Mucosa of stomach (tissue), 1 donor: ENCODE results near the gene TMEM235.

Experiments
- H3K27me3 ChIP-seq: one replicate; pipeline ENCODE4 v1.7.0; 2013; ENCODE audit warnings: mild to moderate bottlenecking, low read length; ENCODE audit not compliant: control insufficient read depth, insufficient read depth
- H3K36me3 ChIP-seq: one replicate; pipeline ENCODE4 v1.7.0; 2013; ENCODE audit warnings: low read length; ENCODE audit not compliant: control insufficient read depth, insufficient read depth
- H3K4me1 ChIP-seq: one replicate; pipeline ENCODE4 v1.7.0; 2013; ENCODE audit warnings: mild to moderate bottlenecking, low read length; ENCODE audit not compliant: control insufficient read depth, insufficient read depth
- H3K4me3 ChIP-seq: one replicate; pipeline ENCODE4 v1.7.0; 2013; ENCODE audit warnings: low read length
- H3K9ac ChIP-seq: one replicate; pipeline ENCODE4 v1.7.0; 2013; ENCODE audit warnings: mild to moderate bottlenecking, low read length, moderate library complexity
- H3K9me3 ChIP-seq: one replicate; pipeline ENCODE4 v1.7.0; 2013; ENCODE audit warnings: mild to moderate bottlenecking, low read length, moderate library complexity; ENCODE audit not compliant: control insufficient read depth
- donor health status: Pancreatic carcinoma.

Gene TMEM235

GRCh38 chr17:78230996-78231935 lies at the start of gene TMEM235:
Gene TMEM235 (plus strand): TSS chr17:78231631. CDS start chr17:78232024, 393 bp downstream.
- H3K9me3 ChIP-seq = no peaks in the 10 kb centered on the region
- H3K4me1 ChIP-seq = no peaks in the 10 kb centered on the region
- no peaks in the 10 kb centered on the region for H3K36me3 ChIP-seq
- H3K27me3 ChIP-seq = peaks cover 38% of the 10 kb centered on the region
- H3K4me3 ChIP-seq = no peak within 1 kb of the TSS
- H3K9ac ChIP-seq = no peak within 1 kb of the TSS

- H3K36me3 ChIP-seq = no peaks in the 10 kb centered on the region
- no peaks in the 10 kb centered on the region for H3K9me3 ChIP-seq
- H3K27me3 ChIP-seq = no peaks in the 10 kb centered on the region
- no peak overlapping the region for H3K4me3 ChIP-seq
- peaks cover 55% of the 10 kb centered on the region for H3K4me1 ChIP-seq
- H3K9ac ChIP-seq = no peak overlapping the region
Measured at GRCh38 chr17:78182504-78182903, 48.9 kb upstream of the TMEM235 start.

GRCh38 chr17:78183916-78184315 lies 47.5 kb upstream of the TMEM235 start:
- peaks cover 66% of the 10 kb centered on the region for H3K4me1 ChIP-seq
- H3K9ac ChIP-seq = no peak overlapping the region
- H3K27me3 ChIP-seq = no peaks in the 10 kb centered on the region
- no peaks in the 10 kb centered on the region for H3K9me3 ChIP-seq
- H3K4me3 ChIP-seq = no peak overlapping the region
- no peaks in the 10 kb centered on the region for H3K36me3 ChIP-seq

- Histone ChIP-seq H3K9me3 (no peaks in the 10 kb centered on the region), H3K9ac (no peak overlapping the region), H3K4me3 (no peak overlapping the region), H3K27me3 (no peaks in the 10 kb centered on the region), H3K36me3 (no peaks in the 10 kb centered on the region), H3K4me1 (peaks cover 61% of the 10 kb centered on the region)
Measured at GRCh38 chr17:78184351-78184750, 47.1 kb upstream of the TMEM235 start.

GRCh38 chr17:78184868-78185267 lies 46.6 kb upstream of the TMEM235 start:
- Histone ChIP-seq H3K36me3 (no peaks in the 10 kb centered on the region), H3K9me3 (no peaks in the 10 kb centered on the region), H3K4me3 (no peak overlapping the region), H3K4me1 (peaks cover 56% of the 10 kb centered on the region), H3K27me3 (no peaks in the 10 kb centered on the region), H3K9ac (no peak overlapping the region)

GRCh38 chr17:78185981-78186691 lies 45.3 kb upstream of the TMEM235 start:
- H3K9me3 ChIP-seq = no peaks in the 10 kb centered on the region
- H3K36me3 ChIP-seq = peaks cover 5% of the 10 kb centered on the region
- no peaks in the 10 kb centered on the region for H3K27me3 ChIP-seq
- H3K9ac ChIP-seq = no peak overlapping the region
- H3K4me3 ChIP-seq = no peak overlapping the region
- peaks cover 50% of the 10 kb centered on the region for H3K4me1 ChIP-seq

GRCh38 chr17:78186692-78187595 lies 44.5 kb upstream of the TMEM235 start, which contains the start of the genes AFMID and TK1:
Gene AFMID (plus strand): TSS chr17:78187362. CDS start chr17:78187371, 9 bp downstream.
Gene TK1 (minus strand): TSS chr17:78187052. CDS start chr17:78186994, 58 bp downstream.
- Histone ChIP-seq H3K9ac (peak within 1 kb of the TSS; percentile 59), H3K4me1 (peaks cover 45% of the 10 kb centered on the region), H3K9me3 (no peaks in the 10 kb centered on the region), H3K27me3 (no peaks in the 10 kb centered on the region), H3K4me3 (peak within 1 kb of the TSS; percentile 77), H3K36me3 (peaks cover 5% of the 10 kb centered on the region)

- H3K27me3 ChIP-seq = no peaks in the 10 kb centered on the region
- H3K4me1 ChIP-seq = peaks cover 9% of the 10 kb centered on the region
- no peaks in the 10 kb centered on the region for H3K9me3 ChIP-seq
- no peak overlapping the region for H3K4me3 ChIP-seq
- no peak overlapping the region for H3K9ac ChIP-seq
- no peaks in the 10 kb centered on the region for H3K36me3 ChIP-seq
Measured at GRCh38 chr17:78196716-78197115, 34.7 kb upstream of the TMEM235 start.

GRCh38 chr17:78197147-78197832 lies 34.1 kb upstream of the TMEM235 start:
- Histone ChIP-seq H3K4me3 (no peak overlapping the region), H3K9me3 (no peaks in the 10 kb centered on the region), H3K9ac (no peak overlapping the region), H3K36me3 (no peaks in the 10 kb centered on the region), H3K4me1 (peaks cover 9% of the 10 kb centered on the region), H3K27me3 (no peaks in the 10 kb centered on the region)

GRCh38 chr17:78200451-78200850 lies 31.0 kb upstream of the TMEM235 start:
- Histone ChIP-seq H3K4me3 (no peak overlapping the region), H3K36me3 (no peaks in the 10 kb centered on the region), H3K9me3 (no peaks in the 10 kb centered on the region)

GRCh38 chr17:78202666-78203065 lies 28.8 kb upstream of the TMEM235 start:
- Histone ChIP-seq H3K4me3 (no peak overlapping the region), H3K9ac (no peak overlapping the region), H3K36me3 (no peaks in the 10 kb centered on the region), H3K9me3 (no peaks in the 10 kb centered on the region), H3K4me1 (peaks cover 9% of the 10 kb centered on the region), H3K27me3 (no peaks in the 10 kb centered on the region)

More at GRCh38 chr17:78200451-78200850, 31.0 kb upstream of the TMEM235 start:
- no peaks in the 10 kb centered on the region for H3K27me3 ChIP-seq
- no peak overlapping the region for H3K9ac ChIP-seq
- H3K4me1 ChIP-seq = peaks cover 9% of the 10 kb centered on the region
